Measurements from ENCODE around the gene GFPT2. TPM values are rescaled to one million over a fixed set of nuclear protein-coding genes. Genes with fewer than 3 reads are reported as not detected.

Gene GFPT2
- total and polyA plus RNA-seq, 9 of the 15 experiments (the other 6 are each of a cell fraction or from before 2014, with no cell fraction given) = 0.07 to 0.14 (median 0.08) TPM; not detected in 6

- 2% methylated on average over 6 of the region's 8 CpGs for WGBS (ENCODE audit: insufficient coverage, low coverage, missing lambda C conversion rate)
- no peaks in the 10 kb centered on the region for H3K9me3 ChIP-seq (replicated peaks; ENCODE audit: control insufficient read depth, insufficient read depth, low read depth, low read length)
- H3K36me3 ChIP-seq (ENCODE audit: control insufficient read depth, insufficient read depth, low read length) = no peaks in the 10 kb centered on the region
- H3K4me3 ChIP-seq = no peak overlapping the region
- intact Hi-C loops (cut with micrococcal nuclease) = no loop called here
- 0 out of 2 replicates have a peak, but pooled peaks cover 6% of the 10 kb centered on the region for H4K20me1 ChIP-seq (replicated peaks; ENCODE audit: control insufficient read depth, insufficient read depth, low read length)
- peaks cover 33 to 80% of the 10 kb centered on the region in 2 experiments; a peak in 4 of 5 replicates for H3K27me3 ChIP-seq (ENCODE audit: control insufficient read depth in 2 of 2, insufficient read depth in 2 of 2, low read length in 2 of 2)
- POLR2A ChIA-PET = interaction anchor here (0.5 to 1.1 kb wide), 4 partner anchors 12 to 541 kb away, joined by 3 to 4 read pairs (median 3); no protein-coding TSS in a partner anchor
- no peaks in the 10 kb centered on the region for H3K79me2 ChIP-seq (ENCODE audit: control insufficient read depth, insufficient read depth, low read length)
- H3K9me1 ChIP-seq (ENCODE audit: control insufficient read depth, insufficient read depth, low read length) = no peaks in the 10 kb centered on the region
- no TSS peak for BruUV-seq (replicated peaks)
- no peak overlapping the region for H3K9ac ChIP-seq (ENCODE audit: insufficient read depth in 1 of 2, low read depth in 2 of 2, low read length in 2 of 2)
- peaks cover 0 to 3% of the 10 kb centered on the region in 2 experiments; a peak in 2 of 5 replicates for H3K4me1 ChIP-seq (replicated peaks in 1 of 2; ENCODE audit: control insufficient read depth in 2 of 2, insufficient read depth in 2 of 2, low read length in 2 of 2)
- TF ChIP-seq MEIS2 (IDR thresholded peaks at IDR 0.05; ENCODE audit: partially characterized antibody) = no peak
- no peak for TF ChIP-seq IRF9 (tag; IDR thresholded peaks at IDR 0.05)
- TF ChIP-seq NFIC (IDR thresholded peaks at IDR 0.05) = no peak
- no peak for TF ChIP-seq DLX4 (CRISPR knock-in tag; IDR thresholded peaks at IDR 0.05)
- no peak for TF ChIP-seq E2F8 (IDR thresholded peaks at IDR 0.05; ENCODE audit: low read depth, partially characterized antibody)
- no peak for TF ChIP-seq NCOA6 (IDR thresholded peaks at IDR 0.05)
- no peak for TF ChIP-seq KAT7 (CRISPR knock-in tag; IDR thresholded peaks at IDR 0.05; ENCODE audit: borderline replicate concordance)
- TF ChIP-seq AFF1 (IDR thresholded peaks at IDR 0.05; ENCODE audit: low read depth in 1 of 2, partially characterized antibody in 2 of 2) = no peak
- no peak for TF ChIP-seq RAD51 (IDR thresholded peaks at IDR 0.05; ENCODE audit: borderline replicate concordance, low read depth)
- H2AFZ ChIP-seq (ENCODE audit: low read depth, low read length) = no peak overlapping the region
- no peak overlapping the region for H3K27ac ChIP-seq (ENCODE audit: extremely low read depth, low read depth, low read length)
- no peak overlapping the region for H3K4me2 ChIP-seq (ENCODE audit: insufficient read depth, low read length)
- FAIRE-seq (no peak), DNase-seq (ENCODE audit: extremely low read depth in 1 of 4, low spot score in 3 of 4) (no peak), ATAC-seq (no peak)
- CTCF ChIA-PET (ENCODE audit: low intra/inter-chr PET ratio) = no interaction called here
- in situ Hi-C loops (cut with MboI) = no loop called here
Observed at GRCh38 chr5:180345781-180346180, 7.4 kb downstream of the GFPT2 start.

Data from K562 (cell line).